ENCODE results near the gene C16orf54. TPM values are rescaled to one million over a fixed set of nuclear protein-coding genes. Genes with fewer than 3 reads are reported as not detected.
A peak's percentile ranks its signal among the peaks of the same experiment; 100 is the strongest.

Gene C16orf54
- total RNA-seq, 1 experiment from 2014 or later: 0.15 TPM

GRCh38 chr16:29779474-29779873 lies 33.7 kb upstream of the C16orf54 start:
- CTCF ChIA-PET: no interaction called here
- RAD21 ChIA-PET (ENCODE audit: low non-redundant PET in 1 of 2, low total read pairs in 2 of 2, uncharacterized antibody in 2 of 2, unreplicated experiment in 2 of 2): no interaction called here
- H3K9me3 ChIP-seq (ENCODE audit: control insufficient read depth in 1 of 2, insufficient read depth in 1 of 2, low read depth in 1 of 2, low read length in 2 of 2): no peaks in the 10 kb centered on the region
- H3K79me2 ChIP-seq (ENCODE audit: insufficient read depth, low read length): no peaks in the 10 kb centered on the region
- H3K4me3 ChIP-seq (replicated peaks in 1 of 2; ENCODE audit: low read depth in 1 of 2, low read length in 2 of 2): no peak overlapping the region
- POLR2A ChIA-PET: no interaction called here
- TF ChIP-seq RAD21 (IDR thresholded peaks at IDR 0.05; ENCODE audit: low read depth) (no peak), SIN3A (IDR thresholded peaks at IDR 0.05; ENCODE audit: low read depth) (no peak), REST (IDR thresholded peaks at IDR 0.05; ENCODE audit: low read depth) (no peak), CEBPB (IDR thresholded peaks at IDR 0.05; ENCODE audit: low read depth) (no peak), MAX (IDR thresholded peaks at IDR 0.05) (no peak), EZH2 (IDR thresholded peaks at IDR 0.05) (no peak), CBX3 (IDR thresholded peaks at IDR 0.05; ENCODE audit: low read depth) (no peak), YY1 (IDR thresholded peaks at IDR 0.05; ENCODE audit: extremely low read depth, insufficient replicate concordance, low read depth, low read length) (no peak), JUND (IDR thresholded peaks at IDR 0.05) (no peak)
- peak overlapping the region; percentile 43 for H3K4me2 ChIP-seq (ENCODE audit: low read length)
- no peaks in the 10 kb centered on the region for H3K36me3 ChIP-seq (ENCODE audit: control insufficient read depth in 1 of 2, insufficient read depth in 2 of 2, low read length in 2 of 2)
- H2AFZ ChIP-seq (ENCODE audit: low read depth, low read length, poor library complexity, severe bottlenecking): no peak overlapping the region
- no TSS peak for BruUV-seq (replicated peaks)
- H3K9ac ChIP-seq (ENCODE audit: low read length): no peak overlapping the region
- intact Hi-C loops (cut with micrococcal nuclease): no loop called here
- no peaks in the 10 kb centered on the region; the same call in 1 of the 2 replicates for H3K9me2 ChIP-seq (ENCODE audit: insufficient read depth)
- H3K4me1 ChIP-seq (ENCODE audit: control insufficient read depth in 1 of 2, insufficient read depth in 2 of 2, low read length in 2 of 2): peaks cover 2 to 28% of the 10 kb centered on the region in 2 experiments; a peak in 2 of 4 replicates
- no peaks in the 10 kb centered on the region for H4K20me1 ChIP-seq (ENCODE audit: insufficient read depth)
- ATAC-seq: peak; percentile 69
- H3K27me3 ChIP-seq (ENCODE audit: insufficient read depth, low read length): no peaks in the 10 kb centered on the region
- no peak for DNase-seq (ENCODE audit: low read depth, low spot score)
- H3K27ac ChIP-seq (ENCODE audit: low read depth, low read length): no peak overlapping the region
